Activated CD4-positive, CD25-positive, alpha-beta regulatory T cell treated with anti-CD3 and anti-CD28 coated beads, Interleukin-2, amount 50 U/mL, for 72 hours (primary cell): ENCODE results near the gene RASGEF1B.

Experiments
- DNase-seq: peaks from one replicate; pipeline ENCODE4 v3.0.0; 2021

The RASGEF1B gene

DNA sequence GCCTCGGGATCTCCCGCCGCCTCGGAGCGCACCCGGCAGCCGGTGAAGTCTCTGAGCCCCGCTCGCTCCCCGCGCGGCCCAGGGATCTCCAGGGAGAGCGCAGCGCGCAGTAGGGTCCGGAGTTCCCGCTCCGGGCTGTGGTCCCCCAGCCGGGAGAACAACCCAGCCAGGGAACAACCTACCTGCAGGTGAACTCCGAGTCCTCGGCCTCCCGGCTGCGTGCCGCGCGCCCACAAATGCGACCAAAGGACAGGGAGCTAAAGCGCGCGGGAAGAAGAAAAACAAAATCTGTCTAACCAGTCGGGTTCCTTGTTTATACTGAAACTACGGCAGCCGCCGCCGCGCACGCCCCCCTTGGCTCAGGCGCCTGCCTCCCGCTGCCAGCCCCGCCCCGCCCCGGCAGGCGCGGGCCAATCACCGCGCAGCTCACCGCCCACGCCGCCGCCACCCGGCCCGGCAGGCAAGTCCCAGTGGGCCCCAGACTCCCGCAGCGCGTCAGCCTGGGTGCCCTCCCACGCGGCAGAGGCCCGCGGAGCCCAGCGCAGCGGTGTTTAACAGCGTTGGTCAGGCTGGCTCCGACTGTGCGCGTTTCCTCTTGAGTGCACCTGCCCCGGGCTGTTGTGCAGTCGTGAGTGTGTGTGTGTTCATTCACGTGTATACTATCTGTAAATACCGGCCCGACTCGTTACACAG is at the start of gene RASGEF1B:
Gene RASGEF1B, minus strand, starts transcription at position 320 of the 693 bp plus-strand sequence. CDS start 12,399 bp downstream, outside the sequence.
- peak; percentile 94 for DNase-seq

DNA sequence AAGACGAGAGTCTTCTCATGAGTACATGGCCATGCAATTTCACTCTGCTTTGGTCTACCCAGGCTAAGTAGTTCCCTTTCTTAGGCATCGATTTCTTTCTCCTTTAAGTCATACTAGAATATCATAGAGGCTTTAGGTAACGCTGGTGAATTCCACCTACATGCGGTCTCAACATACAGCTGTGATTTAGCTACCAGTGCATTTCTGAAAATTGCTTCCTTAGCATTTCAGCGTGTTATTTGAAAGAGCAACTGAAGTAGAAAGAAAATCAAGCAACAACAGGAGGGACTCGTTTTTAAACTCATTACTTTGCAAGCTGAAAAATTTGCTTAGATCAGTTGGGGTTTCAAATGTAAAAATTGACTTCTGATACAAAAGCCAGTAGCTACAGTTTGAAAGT is 48.1 kb upstream of the RASGEF1B start:
- no peak for DNase-seq

DNA sequence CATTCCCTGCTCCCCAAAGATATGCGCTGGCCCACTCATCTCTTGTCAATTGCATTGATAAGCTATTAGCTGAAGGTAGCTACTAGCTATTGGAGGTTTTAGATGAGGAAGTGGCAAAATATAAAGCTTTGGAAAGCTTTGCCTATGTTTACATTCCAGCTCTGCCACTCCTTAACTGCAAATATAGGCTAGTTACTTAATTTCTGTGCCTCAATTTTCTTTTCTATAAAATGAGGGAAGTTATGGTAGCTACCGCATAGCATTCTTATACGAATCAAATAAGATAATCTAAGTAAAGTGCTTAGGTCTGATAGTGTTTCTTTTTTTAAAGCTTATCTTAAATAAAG is 47.7 kb upstream of the RASGEF1B start:
- DNase-seq: no peak

DNA sequence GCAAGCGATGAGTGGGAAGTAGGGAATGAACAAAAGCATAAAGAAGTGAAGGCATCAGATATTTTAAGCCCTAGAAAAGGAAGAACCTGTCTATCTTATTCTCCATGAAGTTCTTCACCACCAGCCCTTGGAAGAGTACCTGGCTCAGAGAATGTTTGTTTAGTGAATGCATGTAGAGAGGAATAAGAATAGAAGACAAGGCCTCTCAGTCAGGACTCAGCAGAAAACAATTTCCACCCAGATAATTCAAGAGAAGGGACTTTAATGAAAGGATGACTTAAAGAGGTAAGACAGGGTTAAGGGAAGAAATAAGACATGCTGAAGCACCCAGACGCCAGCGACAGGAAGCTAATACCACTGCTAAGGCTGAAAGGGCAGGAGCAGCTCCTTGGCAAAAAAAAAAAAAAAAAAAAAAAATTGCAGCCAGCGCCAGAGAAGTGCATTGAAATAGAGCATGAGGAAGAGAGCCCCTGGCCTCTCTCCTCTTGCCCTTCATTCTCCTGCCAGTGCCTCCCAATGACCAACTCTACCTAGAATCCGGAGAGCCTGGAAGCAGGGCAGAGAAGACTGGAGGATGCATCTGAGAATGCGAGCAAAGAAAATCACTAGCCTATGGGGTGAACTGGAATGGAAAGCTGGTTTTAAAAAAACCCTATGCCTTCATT is 47.2 kb upstream of the RASGEF1B start:
- DNase-seq: no peak

DNA sequence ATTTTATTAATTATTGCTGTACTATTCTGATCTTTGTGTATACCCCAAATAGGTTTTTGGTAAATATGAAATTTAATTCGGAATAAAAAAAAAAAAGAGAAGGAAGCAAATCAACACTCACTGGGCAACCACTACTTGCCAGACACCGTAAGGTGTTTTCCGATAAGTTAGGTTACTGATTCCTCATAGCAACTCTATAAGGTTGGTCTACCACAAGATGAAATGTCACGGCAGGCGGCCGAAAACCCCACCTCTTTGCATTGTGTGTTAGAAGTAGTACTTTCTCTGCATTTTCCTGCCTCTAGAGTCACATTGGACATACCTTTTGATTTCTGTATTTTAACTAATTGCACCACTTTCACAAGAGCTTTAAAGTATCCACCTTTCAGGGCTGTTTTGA is 44.5 kb upstream of the RASGEF1B start:
- DNase-seq: no peak

DNA sequence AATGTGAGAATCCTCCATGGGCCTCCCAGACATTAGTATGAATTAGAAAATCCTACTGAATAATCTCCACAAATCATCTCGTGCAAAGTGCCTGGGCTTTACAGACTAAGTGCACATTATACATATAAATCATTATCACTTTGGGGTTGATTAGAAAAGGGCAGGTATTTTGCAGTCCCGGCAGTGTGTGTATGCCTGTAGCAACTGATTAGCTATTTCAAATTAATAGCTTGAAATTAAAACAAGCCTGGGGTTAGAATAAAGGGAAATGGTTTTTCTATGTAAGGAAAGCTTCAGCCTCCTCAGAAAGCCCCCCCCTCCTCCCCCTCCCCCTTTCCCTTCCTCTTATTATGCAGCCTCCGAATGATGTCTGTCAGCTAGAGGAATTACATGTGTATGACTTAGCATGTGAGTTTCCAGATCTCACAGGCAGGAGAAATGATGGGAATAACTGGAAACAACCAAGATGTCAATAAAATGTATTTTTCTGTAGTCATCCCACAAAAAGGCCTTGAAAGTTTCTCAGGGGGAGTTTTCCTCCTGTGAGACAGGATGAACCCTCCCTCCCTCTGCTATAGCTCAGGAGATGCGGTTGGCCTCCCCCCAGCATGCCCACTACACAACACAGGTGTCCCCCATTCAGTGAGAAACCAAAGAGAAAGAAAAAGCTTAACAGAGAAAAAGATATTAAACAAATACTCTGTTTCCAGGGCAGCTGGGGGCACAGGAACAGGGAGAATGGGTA is 41.2 kb upstream of the RASGEF1B start:
- DNase-seq: no peak

DNA sequence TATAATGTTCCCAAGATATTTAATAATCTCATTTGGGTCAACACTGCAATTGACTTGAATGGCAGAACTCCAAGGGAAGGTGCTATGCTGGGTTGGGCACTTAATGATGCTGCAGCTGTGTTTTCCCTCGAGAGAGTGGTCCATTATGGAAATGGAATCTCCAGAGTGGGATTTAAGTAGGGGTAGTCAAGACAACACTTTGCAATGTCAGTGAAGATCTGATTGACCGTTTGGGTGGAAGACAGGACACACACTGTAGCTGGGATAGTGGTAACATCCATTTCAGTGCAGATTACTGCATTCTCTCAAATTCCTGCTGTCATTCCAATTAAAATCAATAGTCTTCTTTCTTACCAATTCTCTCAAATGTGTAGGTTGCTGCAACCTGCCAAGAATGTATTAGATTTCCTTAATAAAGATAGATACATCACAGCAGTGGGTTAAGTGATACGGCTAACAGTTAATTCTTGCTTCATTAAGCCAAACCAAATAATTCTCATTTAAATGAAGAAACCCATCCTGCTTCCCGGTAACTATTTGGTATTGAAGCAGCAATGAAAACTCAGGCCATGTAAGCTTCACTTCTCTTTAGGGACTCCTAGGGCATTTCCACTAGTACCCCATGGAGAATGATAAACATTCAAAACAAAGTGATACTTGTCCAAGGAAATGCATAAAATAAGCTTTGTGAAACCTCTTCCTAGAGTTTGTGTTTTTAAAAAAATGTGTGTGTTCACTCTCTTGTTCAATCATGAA is 40.5 kb upstream of the RASGEF1B start:
- no peak for DNase-seq

DNA sequence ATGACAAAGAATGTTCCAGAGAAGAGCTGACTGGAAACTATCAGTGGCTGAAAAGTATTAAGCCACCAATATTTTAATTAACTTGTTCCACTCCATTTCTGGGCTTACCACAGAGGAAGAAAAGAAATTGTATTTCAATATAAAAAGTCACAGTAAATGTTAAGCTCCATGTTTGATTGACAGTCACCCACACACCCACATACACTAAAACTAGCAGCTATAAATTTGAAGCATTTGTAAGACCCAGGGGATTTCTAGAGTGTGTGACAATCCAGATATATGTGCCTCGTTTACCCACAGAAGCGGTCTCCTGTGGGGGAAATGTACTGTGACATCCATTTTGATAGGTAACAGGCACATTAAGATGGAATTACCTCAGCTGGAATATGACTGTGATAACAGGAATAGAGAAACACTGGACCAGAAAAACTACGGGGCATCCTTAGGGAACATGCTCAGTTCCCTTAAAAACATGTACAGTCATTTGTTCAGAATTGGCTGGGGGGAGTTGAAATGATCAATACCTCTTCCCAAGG is 39.0 kb upstream of the RASGEF1B start:
- no peak for DNase-seq

DNA sequence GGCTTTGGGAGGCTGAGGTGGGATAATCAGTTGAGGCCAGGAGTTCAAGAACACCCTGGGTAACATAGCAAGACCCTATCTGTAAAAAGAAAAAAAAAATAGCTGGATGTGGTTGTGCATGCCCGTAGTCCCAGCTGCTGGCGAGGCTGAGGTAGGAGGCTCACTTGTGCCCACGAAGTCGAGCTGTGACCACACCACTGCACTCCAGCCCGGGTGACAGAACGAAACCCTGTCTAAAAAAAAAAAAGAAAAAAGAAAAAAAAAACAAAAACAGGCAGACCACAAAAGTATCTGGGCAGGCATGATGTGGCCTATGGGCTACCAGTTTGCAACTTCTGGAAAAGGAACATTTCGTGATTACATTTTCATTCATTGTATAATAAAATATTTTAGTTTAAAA is 38.1 kb upstream of the RASGEF1B start:
- DNase-seq: no peak

DNA sequence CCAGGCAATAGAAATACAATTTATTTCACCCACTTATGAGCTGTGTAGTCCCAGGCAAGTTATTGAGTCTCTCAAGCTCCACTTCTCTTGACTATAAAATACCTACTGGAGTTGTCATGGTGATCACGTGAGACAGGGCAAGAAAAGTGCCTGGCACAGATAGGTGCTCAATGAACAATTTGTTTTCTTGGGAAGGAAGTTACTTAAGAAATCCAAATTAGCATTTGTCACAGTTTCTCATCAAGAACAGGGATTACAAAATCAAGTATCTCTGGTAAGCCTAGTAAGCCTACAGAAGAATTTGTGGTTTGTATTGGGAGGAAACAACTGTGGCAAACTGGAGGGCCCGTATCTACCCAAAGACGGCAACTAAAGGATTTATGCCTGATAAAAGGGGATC is 37.5 kb upstream of the RASGEF1B start:
- no peak for DNase-seq

DNA sequence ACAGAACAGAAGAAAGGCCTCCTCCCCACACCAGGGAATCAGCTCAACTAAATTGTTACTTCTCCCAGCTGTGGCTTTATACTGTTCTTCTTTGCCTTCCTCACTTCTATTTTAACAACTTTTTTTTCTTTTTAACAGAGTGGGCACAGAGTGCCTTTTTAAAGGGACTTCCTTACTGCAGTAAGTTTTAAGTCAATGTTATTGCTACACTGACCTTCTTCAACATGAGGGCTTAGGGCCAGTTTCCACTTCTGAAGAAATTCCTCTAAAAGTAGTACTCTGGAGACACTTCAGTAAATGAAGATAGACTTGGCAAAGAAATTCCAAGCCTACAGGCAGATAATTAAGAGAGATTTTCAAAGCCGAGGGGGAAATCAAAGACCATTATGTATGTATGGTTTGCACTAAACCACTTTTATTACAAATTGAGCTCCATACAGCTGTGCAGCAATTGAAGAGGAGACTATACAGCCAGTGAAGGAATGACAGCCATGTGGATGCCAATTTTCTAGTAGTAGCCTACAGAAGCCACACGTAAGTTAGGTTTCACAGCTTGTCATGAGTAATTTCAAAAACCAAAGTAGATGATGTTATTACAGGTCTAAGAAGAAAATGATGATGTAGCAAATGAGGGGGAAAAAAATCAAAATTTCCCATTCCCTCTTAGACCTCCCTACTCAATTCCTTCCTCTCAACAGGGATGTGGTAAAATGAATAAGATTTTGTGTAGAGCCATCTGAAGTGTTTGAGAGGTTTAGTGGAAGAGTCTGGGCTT is 36.9 kb upstream of the RASGEF1B start:
- no peak for DNase-seq

DNA sequence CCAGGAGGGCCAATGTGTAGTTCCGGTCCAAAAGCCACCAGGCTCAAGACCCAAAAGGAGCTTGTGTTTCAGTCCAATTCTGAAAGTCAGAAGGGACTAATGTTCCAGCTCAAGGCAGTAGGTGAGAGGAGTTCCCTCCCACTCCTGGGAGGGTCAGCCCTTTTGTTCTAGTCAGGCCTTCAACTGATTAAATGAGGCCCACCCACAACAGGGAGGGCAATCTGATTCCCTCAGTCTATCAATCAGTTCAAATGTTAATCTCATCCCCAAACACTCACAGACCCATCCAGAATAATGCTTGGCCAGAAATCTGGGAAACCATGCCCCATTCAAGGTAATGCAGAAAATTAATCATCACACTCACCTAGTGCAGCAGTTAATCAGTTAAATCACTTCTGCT is 35.8 kb upstream of the RASGEF1B start:
- no peak for DNase-seq

DNA sequence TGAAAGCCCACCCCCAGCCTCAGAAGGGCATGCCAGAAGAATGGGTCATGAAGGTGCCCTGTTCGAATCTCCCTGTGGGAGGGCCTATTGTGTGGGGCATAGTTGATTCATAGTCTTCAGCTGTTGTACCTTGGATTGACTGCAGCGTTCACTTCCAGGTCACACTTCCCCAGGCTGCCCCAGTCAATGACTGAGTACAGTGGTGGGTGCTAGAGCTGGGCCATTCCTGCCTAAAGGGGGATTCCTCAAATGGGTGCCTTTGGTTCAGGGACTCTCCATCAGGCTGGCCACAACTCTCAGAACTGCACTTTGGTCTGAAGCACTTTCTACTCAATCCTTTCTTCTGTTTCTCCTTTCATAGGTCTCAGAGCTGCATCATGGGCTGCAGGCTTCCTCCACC is 35.0 kb upstream of the RASGEF1B start:
- no peak for DNase-seq

DNA sequence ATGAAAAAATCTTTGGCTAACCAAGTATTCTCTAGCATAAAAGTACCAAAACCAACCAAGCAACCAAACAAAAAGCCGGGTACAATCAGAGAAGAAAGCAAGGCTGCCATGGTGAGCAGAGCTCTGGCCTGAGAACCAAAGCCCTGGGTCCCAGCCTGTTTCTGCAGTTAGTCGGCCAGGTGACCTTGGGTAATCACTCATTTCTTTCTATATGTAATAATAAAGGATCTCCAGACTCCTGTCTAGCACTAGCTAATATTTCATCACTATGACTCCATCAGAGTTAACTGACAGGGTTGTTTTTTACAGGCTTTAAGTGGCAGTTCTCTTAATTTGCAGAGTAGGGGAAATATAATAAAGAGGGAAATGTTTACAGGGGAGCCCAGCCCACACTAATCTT is 34.0 kb upstream of the RASGEF1B start:
- no peak for DNase-seq

DNA sequence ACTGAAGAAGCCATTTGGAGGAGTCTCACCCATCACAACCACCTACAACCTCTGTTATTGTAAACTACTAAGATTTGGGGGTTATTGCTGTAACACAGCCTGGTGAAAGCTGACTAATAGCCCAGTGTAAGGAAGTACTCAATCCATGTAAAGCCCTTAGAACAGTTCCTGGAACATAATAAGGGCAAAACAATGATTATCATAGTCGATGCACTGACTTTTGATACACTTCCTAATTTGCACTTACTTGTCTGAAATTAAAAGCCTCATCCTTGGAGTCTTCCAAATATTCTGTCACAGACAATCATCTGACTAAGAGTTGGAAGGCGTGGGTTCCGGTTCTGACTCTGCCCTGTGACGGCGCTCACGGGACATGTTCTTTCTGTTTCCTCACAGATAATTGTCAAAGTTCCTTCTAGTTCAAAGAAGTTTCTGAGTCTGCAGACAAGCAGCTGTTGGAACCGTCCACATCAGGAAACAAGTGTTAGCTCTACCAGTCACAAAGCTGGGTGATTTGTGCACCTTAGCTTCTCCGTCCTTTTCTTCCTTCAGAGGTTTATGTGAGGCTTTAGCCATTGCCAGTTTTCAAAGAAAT is 33.4 kb upstream of the RASGEF1B start:
- DNase-seq: peak; percentile 54

DNA sequence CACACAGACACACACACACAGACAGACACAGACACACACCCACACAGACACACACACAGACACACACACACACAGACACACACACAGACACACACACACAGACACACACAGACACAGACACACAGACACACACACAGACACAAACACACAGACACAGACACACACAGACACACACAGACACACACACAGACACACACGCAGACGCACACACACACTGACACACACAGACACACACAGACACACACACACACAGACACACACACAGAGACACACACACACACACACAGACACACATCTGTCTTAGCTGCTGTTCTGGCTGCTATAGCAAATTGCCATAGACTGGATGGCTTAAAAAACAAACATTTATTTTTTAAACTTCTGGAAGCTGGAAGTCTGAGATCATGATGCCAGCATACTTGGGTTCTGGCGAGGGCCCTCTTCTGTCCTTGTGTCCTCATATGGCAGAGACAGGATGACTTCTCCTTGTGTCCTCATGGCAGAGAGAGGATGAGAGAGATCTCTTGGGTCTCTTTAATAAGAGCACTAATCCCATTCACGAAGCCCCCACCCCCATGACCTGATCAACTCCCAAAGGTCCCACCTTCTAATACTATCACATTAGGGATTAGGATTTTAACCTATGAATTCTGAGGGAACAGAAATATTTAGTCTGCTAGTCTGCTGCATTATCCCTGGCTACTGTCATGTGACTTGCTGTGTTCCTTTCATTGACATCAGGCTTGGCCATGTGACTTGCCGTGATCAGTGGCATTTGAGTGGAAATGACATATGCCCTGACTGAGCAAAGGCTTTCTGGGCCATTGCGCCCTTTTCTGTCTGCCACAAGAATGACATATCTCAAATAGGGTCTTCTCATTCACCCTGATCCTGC is 32.7 kb upstream of the RASGEF1B start:
- no peak for DNase-seq

DNA sequence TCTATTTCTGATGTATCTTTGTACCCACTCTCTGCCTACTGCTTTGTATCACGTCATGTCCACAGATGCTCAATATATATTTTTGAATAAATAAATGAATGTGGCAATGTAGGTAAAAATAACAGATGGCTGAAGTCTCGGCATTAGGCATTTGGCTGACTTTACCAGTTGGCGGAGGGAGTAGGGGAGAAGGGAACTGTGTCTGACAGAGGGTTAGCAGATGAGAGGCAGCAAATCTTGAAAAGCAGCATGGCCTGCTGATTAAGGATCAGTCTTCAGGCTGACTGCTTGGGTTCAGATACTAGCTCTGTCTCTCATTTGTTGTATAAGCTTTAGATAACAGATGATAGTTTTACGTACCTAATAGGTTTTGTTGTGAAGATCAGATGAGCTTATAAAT is 31.9 kb upstream of the RASGEF1B start:
- no peak for DNase-seq

DNA sequence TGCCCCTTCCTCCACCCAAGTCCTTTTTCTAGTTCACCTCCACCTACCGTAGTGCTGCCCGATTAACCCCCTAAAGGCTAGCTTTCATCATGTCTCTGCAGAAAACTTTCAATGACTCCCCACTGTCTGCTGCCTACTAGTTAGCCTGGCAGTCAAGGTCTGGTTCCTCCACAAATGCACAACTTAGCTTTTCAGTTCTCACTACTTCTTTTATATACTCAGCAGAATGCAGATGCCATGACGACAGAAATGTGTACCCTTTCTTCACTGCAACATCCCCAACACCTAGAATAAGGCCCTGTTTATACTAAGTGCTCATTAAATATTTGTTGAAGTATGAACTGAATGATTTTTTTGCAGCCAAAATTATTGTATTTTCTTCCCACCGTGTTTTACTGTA is 30.9 kb upstream of the RASGEF1B start:
- DNase-seq: no peak

DNA sequence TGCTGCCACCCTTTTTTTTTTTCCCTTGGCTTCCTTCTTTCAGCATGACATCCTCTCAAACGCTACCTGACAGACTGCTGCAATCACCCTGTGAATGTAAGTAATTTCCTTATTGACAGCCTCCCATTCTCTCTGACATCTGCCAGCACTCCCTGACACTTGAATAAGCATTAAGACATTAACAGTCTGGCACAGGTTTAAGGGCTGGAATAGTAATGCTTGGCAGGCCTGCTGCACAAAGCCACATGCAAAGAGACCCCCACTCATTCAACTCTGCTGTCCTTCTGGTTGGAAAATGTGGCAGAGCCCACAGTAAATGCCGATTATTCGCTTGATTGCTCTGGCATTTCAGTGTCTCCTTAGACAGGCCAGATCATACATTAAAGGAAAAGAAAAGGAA is 28.1 kb upstream of the RASGEF1B start:
- no peak for DNase-seq

DNA sequence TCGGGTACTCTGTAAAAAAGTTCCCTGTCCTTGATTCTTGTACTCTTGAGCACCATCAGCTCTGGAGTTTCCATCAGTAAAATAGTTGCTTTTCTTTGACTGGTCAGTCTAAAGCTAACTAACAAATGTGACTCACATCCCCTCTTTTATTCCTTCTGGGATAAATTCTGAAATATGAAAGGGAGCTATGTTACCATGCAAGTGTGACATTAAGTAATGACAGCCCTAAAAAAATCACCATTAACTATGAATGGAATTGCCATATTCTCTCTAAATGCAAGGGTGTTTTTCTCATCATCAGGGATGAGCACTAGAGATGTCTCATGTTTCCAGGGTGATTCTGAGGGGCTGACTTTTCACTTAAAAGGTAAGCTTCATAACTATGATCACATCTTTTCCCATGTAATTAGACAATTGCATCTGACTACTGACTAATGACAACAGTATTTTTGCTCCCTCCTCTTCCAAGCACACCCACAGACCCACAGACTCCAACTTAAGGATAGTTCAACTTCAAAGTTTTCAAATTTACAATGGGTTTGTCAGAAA is 26.9 kb upstream of the RASGEF1B start:
- DNase-seq: no peak

DNA sequence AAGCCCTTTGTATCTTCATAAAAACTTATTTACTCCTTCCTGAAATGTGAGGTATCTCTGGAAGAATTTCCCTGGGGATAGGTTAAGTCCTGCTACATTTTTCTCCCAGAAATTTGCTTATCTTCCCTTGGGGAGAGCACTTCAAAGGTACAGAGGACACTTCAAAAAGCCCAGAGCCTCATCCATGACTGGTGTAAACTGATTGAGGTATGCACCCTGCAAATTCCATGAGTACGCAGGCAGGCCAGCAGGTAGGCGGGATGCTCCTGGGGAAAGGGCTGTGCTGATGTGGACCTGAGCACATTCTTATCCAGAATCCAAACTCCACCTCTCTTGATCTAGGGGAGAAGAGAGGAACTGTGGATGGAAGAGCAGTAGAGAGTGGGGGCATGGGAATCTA is 26.3 kb upstream of the RASGEF1B start:
- DNase-seq: no peak
